ENCODE data around the gene CHSY1.
A peak's percentile ranks its signal among the peaks of the same experiment; 100 is the strongest.

The CHSY1 gene

GRCh38 chr15:101267320-101268104, 15.7 kb upstream of the CHSY1 start:
- DNase-seq (ENCODE audit: low read depth), result no peak

GRCh38 chr15:101266787-101267186, 14.9 kb upstream of the CHSY1 start:
- DNase-seq (ENCODE audit: low read depth), result no peak

GRCh38 chr15:101266034-101266433, 14.2 kb upstream of the CHSY1 start:
- DNase-seq (ENCODE audit: low read depth), result no peak

GRCh38 chr15:101264911-101265641, 13.2 kb upstream of the CHSY1 start:
- no peak for DNase-seq (ENCODE audit: low read depth)

GRCh38 chr15:101264011-101264410, 12.2 kb upstream of the CHSY1 start:
- no peak for DNase-seq (ENCODE audit: low read depth)

GRCh38 chr15:101262551-101262950, 10.7 kb upstream of the CHSY1 start:
- DNase-seq (ENCODE audit: low read depth), result no peak

- DNase-seq (ENCODE audit: low read depth), result peak; percentile 22
These were observed 6.6 kb upstream of the CHSY1 start for GRCh38 chr15:101258238-101259144.

- no peak for DNase-seq (ENCODE audit: low read depth)
These were observed 4.9 kb upstream of the CHSY1 start for GRCh38 chr15:101256757-101257156.

- no peak for DNase-seq (ENCODE audit: low read depth)
These were observed 3.9 kb upstream of the CHSY1 start for GRCh38 chr15:101255615-101256241.

- no peak for DNase-seq (ENCODE audit: low read depth)
These were observed 3.2 kb upstream of the CHSY1 start for GRCh38 chr15:101255051-101255395.

- no peak for DNase-seq (ENCODE audit: low read depth)
These were observed 2.6 kb upstream of the CHSY1 start for GRCh38 chr15:101254157-101255050.

- no peak for DNase-seq (ENCODE audit: low read depth)
These were observed 988 bp upstream of the CHSY1 start for GRCh38 chr15:101252836-101253235.

- DNase-seq (ENCODE audit: low read depth), result peak; percentile 36
These were observed 697 bp downstream of the CHSY1 start for GRCh38 chr15:101250873-101251829.

- no peak for DNase-seq (ENCODE audit: low read depth)
These were observed 1.5 kb downstream of the CHSY1 start for GRCh38 chr15:101250341-101250831.

GRCh38 chr15:101248274-101248673, 3.6 kb downstream of the CHSY1 start:
- DNase-seq (ENCODE audit: low read depth), result no peak

- no peak for DNase-seq (ENCODE audit: low read depth)
These were observed 4.8 kb downstream of the CHSY1 start for GRCh38 chr15:101246824-101247745.

- DNase-seq (ENCODE audit: low read depth), result no peak
These were observed 5.5 kb downstream of the CHSY1 start for GRCh38 chr15:101246391-101246790.

GRCh38 chr15:101244889-101245668, 6.8 kb downstream of the CHSY1 start:
- no peak for DNase-seq (ENCODE audit: low read depth)

Measured in activated T-helper 9 cell treated with anti-CD3 and anti-CD28 coated beads, Interleukin-2, amount 50 U/mL, for 16 hours (primary cell).